Activated CD4-positive, alpha-beta T cell treated with anti-CD3 and anti-CD28 coated beads for 36 hours (primary cell): Measurements from ENCODE around the gene FBXO40. TPM values are rescaled to one million over a fixed set of nuclear protein-coding genes. Genes with fewer than 3 reads are reported as not detected.

Source experiments
- ATAC-seq: fragments of 200-7000 bp; cut with Tn5 transposase; one replicate; pipeline ENCODE4 v1.10.0; 2021; ENCODE audit warnings: mild to moderate bottlenecking, moderate library complexity
- CTCF ChIA-PET: fragments of 350-600 bp; sonication (Branson Sonifier 250); formaldehyde crosslinking; loops from one replicate; lab custom pipeline; 2021; ENCODE audit warnings: antibody characterized with exemption; lab: Charles Lee
- POLR2A ChIA-PET: fragments of 350-600 bp; sonication (Branson Sonifier 250); formaldehyde crosslinking; loops from one replicate; lab custom pipeline; 2021; ENCODE audit warnings: antibody characterized with exemption, inconsistent platforms; lab: Charles Lee
- DNase-seq: peaks from one replicate; pipeline ENCODE4 v3.0.0-alpha.2; 2020
- H3K27ac Mint-ChIP-seq: one replicate; pipeline ENCODE4 v1.8.0; 2021; ENCODE audit warnings: mixed read lengths
- H3K27me3 Mint-ChIP-seq: one replicate; pipeline ENCODE4 v1.8.0; 2021; ENCODE audit warnings: mixed read lengths
- H3K36me3 Mint-ChIP-seq: one replicate; pipeline ENCODE4 v1.8.0; 2021; ENCODE audit warnings: low read depth, mixed read lengths
- H3K4me1 Mint-ChIP-seq: one replicate; pipeline ENCODE4 v1.8.0; 2021; ENCODE audit warnings: mixed read lengths
- H3K4me3 Mint-ChIP-seq: one replicate; pipeline ENCODE4 v1.8.0; 2021; ENCODE audit warnings: mild to moderate bottlenecking, moderate library complexity, mixed read lengths
- H3K9me3 Mint-ChIP-seq: one replicate; pipeline ENCODE4 v1.8.0; 2021; ENCODE audit warnings: low read depth, mixed read lengths
- intact Hi-C, 2 experiments: fragments of 100-400 bp; cut with DNase I in 1 of 2; cut with micrococcal nuclease in 1 of 2; formaldehyde crosslinking; loops; one replicate each; pipeline versions ENCODE4 v1.14.2 to v1.15.1; 2022 to 2024; cut with DNase I, micrococcal nuclease
- total RNA-seq, 2 experiments: library from RNA; stranded (reverse); gene quantifications; one replicate each; pipeline ENCODE4 v1.2.3, GENCODE V29; 2021

The FBXO40 gene
- total RNA-seq, 2 experiments from 2014 or later = not detected

- intact Hi-C loops = no loop called here
- ChIA-PET POLR2A (no interaction called here), CTCF (no interaction called here)
- no peaks in the 10 kb centered on the region for H3K9me3 Mint-ChIP-seq
- H3K4me3 Mint-ChIP-seq = no peak overlapping the region
- peaks cover 37% of the 10 kb centered on the region for H3K4me1 Mint-ChIP-seq
- ATAC-seq = no peak
- no peaks in the 10 kb centered on the region for H3K27me3 Mint-ChIP-seq
- H3K36me3 Mint-ChIP-seq = peaks cover 56% of the 10 kb centered on the region
- peak overlapping the region; percentile 58 for H3K27ac Mint-ChIP-seq
- DNase-seq = no peak
These were observed 55.2 kb downstream of the FBXO40 start for GRCh38 chr3:121648219-121648958.

- ChIA-PET CTCF (interaction anchor here (1.0 kb wide), 1 partner anchor 11 kb away, joined by 3 read pairs; no protein-coding TSS in a partner anchor), POLR2A (no interaction called here)
- intact Hi-C loops = loop anchor here in 1 of 2 experiments (5.0 to 10.0 kb wide), 2 partner anchors 88 to 455 kb away; no protein-coding TSS in a partner anchor
- peaks cover 51% of the 10 kb centered on the region for H3K36me3 Mint-ChIP-seq
- peaks cover 48% of the 10 kb centered on the region for H3K4me1 Mint-ChIP-seq
- no peaks in the 10 kb centered on the region for H3K9me3 Mint-ChIP-seq
- H3K4me3 Mint-ChIP-seq = no peak overlapping the region
- no peak for DNase-seq
- peak; percentile 43 for ATAC-seq
- H3K27ac Mint-ChIP-seq = peak overlapping the region; percentile 43
- H3K27me3 Mint-ChIP-seq = no peaks in the 10 kb centered on the region
These were observed 56.5 kb downstream of the FBXO40 start for GRCh38 chr3:121649645-121650044.

- Mint-ChIP-seq H3K9me3 (no peaks in the 10 kb centered on the region), H3K4me1 (peaks cover 61% of the 10 kb centered on the region), H3K36me3 (peaks cover 58% of the 10 kb centered on the region), H3K27me3 (no peaks in the 10 kb centered on the region), H3K27ac (peak overlapping the region; percentile 65), H3K4me3 (no peak overlapping the region)
- no peak for ATAC-seq
- intact Hi-C loops = loop anchor here in 1 of 2 experiments (5.0 to 10.0 kb wide), 2 partner anchors 86 to 453 kb away; no protein-coding TSS in a partner anchor
- no peak for DNase-seq
- ChIA-PET POLR2A (no interaction called here), CTCF (no interaction called here)
These were observed 58.5 kb downstream of the FBXO40 start for GRCh38 chr3:121651684-121652083.

GRCh38 chr3:121654493-121655385 lies 61.6 kb downstream of the FBXO40 start:
- no peaks in the 10 kb centered on the region for H3K9me3 Mint-ChIP-seq
- intact Hi-C loops = loop anchor here (5.0 to 10.0 kb wide), 3 partner anchors 83 to 450 kb away; no protein-coding TSS in a partner anchor
- ChIA-PET POLR2A (interaction anchor here (1.0 kb wide), 1 partner anchor 102 kb away, joined by 3 read pairs; no protein-coding TSS in a partner anchor), CTCF (interaction anchor here (0.6 kb wide), 1 partner anchor 33 kb away, joined by 3 read pairs; no protein-coding TSS in a partner anchor)
- no peaks in the 10 kb centered on the region for H3K27me3 Mint-ChIP-seq
- DNase-seq (no peak), ATAC-seq (peak; percentile 90)
- H3K27ac Mint-ChIP-seq = peak overlapping the region; percentile 91
- H3K4me1 Mint-ChIP-seq = peaks cover 80% of the 10 kb centered on the region
- peak overlapping the region; percentile 13 for H3K4me3 Mint-ChIP-seq
- H3K36me3 Mint-ChIP-seq = peaks cover 70% of the 10 kb centered on the region

- H3K36me3 Mint-ChIP-seq = peaks cover 52% of the 10 kb centered on the region
- CTCF ChIA-PET = no interaction called here
- ATAC-seq = no peak
- peaks cover 62% of the 10 kb centered on the region for H3K4me1 Mint-ChIP-seq
- intact Hi-C loops = loop anchor here (5.0 to 10.0 kb wide), 2 partner anchors 443 to 446 kb away; no protein-coding TSS in a partner anchor
- H3K9me3 Mint-ChIP-seq = peaks cover 4% of the 10 kb centered on the region
- POLR2A ChIA-PET = no interaction called here
- no peak for DNase-seq
- no peaks in the 10 kb centered on the region for H3K27me3 Mint-ChIP-seq
- peak overlapping the region; percentile 97 for H3K27ac Mint-ChIP-seq
- peak overlapping the region; percentile 95 for H3K4me3 Mint-ChIP-seq
These were observed 65.7 kb downstream of the FBXO40 start for GRCh38 chr3:121658716-121659435.

GRCh38 chr3:121659586-121659985 lies 66.4 kb downstream of the FBXO40 start:
- H3K9me3 Mint-ChIP-seq = peaks cover 4% of the 10 kb centered on the region
- peak; percentile 17 for DNase-seq
- peak overlapping the region; percentile 95 for H3K4me3 Mint-ChIP-seq
- intact Hi-C loops = loop anchor here (5.0 to 10.0 kb wide), 2 partner anchors 443 to 445 kb away; no protein-coding TSS in a partner anchor
- H3K4me1 Mint-ChIP-seq = peaks cover 56% of the 10 kb centered on the region
- CTCF ChIA-PET = no interaction called here
- POLR2A ChIA-PET = no interaction called here
- H3K36me3 Mint-ChIP-seq = peaks cover 46% of the 10 kb centered on the region
- no peak for ATAC-seq
- H3K27ac Mint-ChIP-seq = peak overlapping the region; percentile 97
- no peaks in the 10 kb centered on the region for H3K27me3 Mint-ChIP-seq

- peak; percentile 83 for DNase-seq
- peaks cover 4% of the 10 kb centered on the region for H3K9me3 Mint-ChIP-seq
- ATAC-seq = peak; percentile 88
- peaks cover 50% of the 10 kb centered on the region for H3K4me1 Mint-ChIP-seq
- peak within 1 kb of the TSS; percentile 97 for H3K27ac Mint-ChIP-seq
- CTCF ChIA-PET = interaction anchor here (0.6 to 1.5 kb wide), 9 partner anchors 9 to 175 kb away, joined by 3 to 5 read pairs (median 3); partner anchors contain the start of gene EAF2
- peaks cover 44% of the 10 kb centered on the region for H3K36me3 Mint-ChIP-seq
- intact Hi-C loops = loop anchor here (1.0 to 10.0 kb wide), 7 partner anchors 20 to 857 kb away; partner anchors contain the start of genes EAF2 (in 2 of the 2), GOLGB1 (in 2 of the 2), IQCB1 (in 2 of the 2) and MIX23 (in 1 of the 2)
- no peaks in the 10 kb centered on the region for H3K27me3 Mint-ChIP-seq
- peak within 1 kb of the TSS; percentile 95 for H3K4me3 Mint-ChIP-seq
- POLR2A ChIA-PET = interaction anchor here (0.5 kb wide), 1 partner anchor 950 kb away, joined by 3 read pairs; no protein-coding TSS in a partner anchor
These were observed 67.4 kb downstream of the FBXO40 start, which contains the start of gene HCLS1 for GRCh38 chr3:121660356-121661171. Gene HCLS1, minus strand, starts transcription at chr3:121660903. Its CDS starts 2,556 bp downstream, at chr3:121658347.

GRCh38 chr3:121661376-121661775 lies 68.2 kb downstream of the FBXO40 start:
- peak overlapping the region; percentile 97 for H3K27ac Mint-ChIP-seq

GRCh38 chr3:121662742-121663141 lies 69.6 kb downstream of the FBXO40 start:
- no peak for ATAC-seq
- Mint-ChIP-seq H3K4me1 (peaks cover 33% of the 10 kb centered on the region), H3K36me3 (peaks cover 33% of the 10 kb centered on the region), H3K27me3 (no peaks in the 10 kb centered on the region), H3K4me3 (no peak overlapping the region), H3K9me3 (peaks cover 4% of the 10 kb centered on the region), H3K27ac (no peak overlapping the region)
- no peak for DNase-seq
- ChIA-PET POLR2A (no interaction called here), CTCF (interaction anchor here (0.7 to 1.3 kb wide), 2 partner anchors 116 to 220 kb away, joined by 3 to 4 read pairs; no protein-coding TSS in a partner anchor)
- intact Hi-C loops = loop anchor here (5.0 to 10.0 kb wide), 2 partner anchors 172 to 855 kb away; partner anchors contain the start of genes EAF2 (in 1 of the 2) and IQCB1 (in 1 of the 2)

More at GRCh38 chr3:121661376-121661775, 68.2 kb downstream of the FBXO40 start:
- intact Hi-C loops = loop anchor here (2.0 to 10.0 kb wide), 3 partner anchors 21 to 856 kb away; partner anchors contain the start of genes EAF2 (in 1 of the 2) and IQCB1 (in 1 of the 2)
- ATAC-seq (no peak), DNase-seq (peak; percentile 6)
- peak overlapping the region; percentile 95 for H3K4me3 Mint-ChIP-seq
- H3K27me3 Mint-ChIP-seq = no peaks in the 10 kb centered on the region
- ChIA-PET CTCF (interaction anchor here (0.6 to 1.5 kb wide), 7 partner anchors 9 to 174 kb away, joined by 3 to 5 read pairs (median 3); partner anchors contain the start of gene EAF2), POLR2A (interaction anchor here (0.5 kb wide), 1 partner anchor 949 kb away, joined by 3 read pairs; no protein-coding TSS in a partner anchor)
- H3K4me1 Mint-ChIP-seq = peaks cover 45% of the 10 kb centered on the region
- H3K9me3 Mint-ChIP-seq = peaks cover 4% of the 10 kb centered on the region
- H3K36me3 Mint-ChIP-seq = peaks cover 41% of the 10 kb centered on the region
